ENCODE results near the gene CTSG. TPM values are rescaled to one million over a fixed set of nuclear protein-coding genes. Genes with fewer than 3 reads are reported as not detected.
"Not testable (repeated sequence)": the region's sequence is repeated elsewhere in the genome, so short reads cannot be mapped to it uniquely, and the experiment has no call there.

Gene CTSG
- total and polyA plus RNA-seq, 4 donors: 1.0 to 26.1 (median 3.6) TPM; not detected in 1

DNA sequence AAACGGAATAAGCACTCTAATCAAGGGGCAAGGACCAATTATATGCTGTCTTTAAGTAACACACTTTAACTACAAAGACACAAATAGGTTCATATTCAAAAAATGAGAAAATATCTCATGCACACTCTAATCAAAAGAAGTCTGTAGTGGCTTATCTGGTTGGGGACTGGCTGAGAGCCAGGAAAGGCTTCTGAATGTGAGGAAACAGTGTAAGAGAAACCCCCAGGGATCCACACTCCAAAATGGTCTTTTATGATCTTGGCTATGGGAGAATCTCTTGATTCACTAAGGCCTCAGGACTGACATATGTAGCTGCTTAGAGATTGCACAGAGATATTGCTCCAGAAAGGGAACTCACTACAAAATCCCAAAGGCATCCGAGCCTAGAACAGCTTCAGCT is 10.3 kb downstream of the CTSG start:
- Histone ChIP-seq H3K4me1 (ENCODE audit: control insufficient read depth in 1 of 2, insufficient read depth in 2 of 2, low read length in 2 of 2) (no peaks in the 10 kb centered on the region), H3K27me3 (ENCODE audit: control insufficient read depth in 1 of 2, insufficient read depth in 2 of 2, low read length in 1 of 2) (no peaks in the 10 kb centered on the region), H3K9me3 (ENCODE audit: control insufficient read depth, low read length) (peaks cover 11% of the 10 kb centered on the region), H3K36me3 (ENCODE audit: control insufficient read depth in 1 of 2, insufficient read depth in 2 of 2, low read length in 1 of 2) (no peaks in the 10 kb centered on the region), H3K4me3 (ENCODE audit: low read length in 2 of 2) (no peak overlapping the region), H3K27ac (ENCODE audit: low read depth in 1 of 2, low read length in 2 of 2) (no peak overlapping the region)
- ATAC-seq (ENCODE audit: low FRiP score) (no peak), DNase-seq (no peak)
- WGBS, 2 donors: 62 to 74% methylated on average over 2 of the region's 2 CpGs
- intact Hi-C loops (cut with DNase I): no loop called here

DNA sequence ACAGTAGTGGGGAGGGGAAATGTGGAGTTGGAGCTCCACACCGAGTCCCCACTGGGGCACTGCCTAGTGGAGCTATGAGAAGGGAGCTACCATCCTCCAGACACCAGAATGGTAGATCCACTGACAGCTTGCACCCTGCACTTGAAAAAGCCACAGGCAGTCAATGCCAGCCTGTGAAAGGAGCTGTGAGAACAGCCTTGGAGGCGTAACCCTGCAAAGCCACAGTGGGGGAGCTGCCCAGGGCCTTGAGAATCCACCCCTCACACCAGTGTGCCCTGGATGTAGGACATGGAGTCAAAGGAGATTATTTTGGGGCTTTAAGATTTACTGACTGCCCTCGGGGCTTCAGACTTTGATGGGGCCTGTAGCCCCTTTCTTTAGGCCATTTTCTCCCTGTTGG is 12.5 kb downstream of the CTSG start:
- no peaks in the 10 kb centered on the region for H3K27me3 ChIP-seq (ENCODE audit: control insufficient read depth in 1 of 2, insufficient read depth in 2 of 2, low read length in 1 of 2)
- H3K4me1 ChIP-seq (ENCODE audit: control insufficient read depth in 1 of 2, insufficient read depth in 2 of 2, low read length in 2 of 2): no peaks in the 10 kb centered on the region
- no peak overlapping the region for H3K27ac ChIP-seq (ENCODE audit: low read depth in 1 of 2, low read length in 2 of 2)
- no peaks in the 10 kb centered on the region for H3K36me3 ChIP-seq (ENCODE audit: control insufficient read depth in 1 of 2, insufficient read depth in 2 of 2, low read length in 1 of 2)
- WGBS, 2 donors: 64 to 66% methylated on average over 3 of the region's 3 CpGs
- H3K4me3 ChIP-seq (ENCODE audit: low read length in 2 of 2): no peak overlapping the region
- intact Hi-C loops (cut with DNase I): no loop called here
- ATAC-seq (ENCODE audit: low FRiP score) (no peak), DNase-seq (no peak)
- H3K9me3 ChIP-seq (ENCODE audit: control insufficient read depth, low read length): peaks cover 11% of the 10 kb centered on the region

DNA sequence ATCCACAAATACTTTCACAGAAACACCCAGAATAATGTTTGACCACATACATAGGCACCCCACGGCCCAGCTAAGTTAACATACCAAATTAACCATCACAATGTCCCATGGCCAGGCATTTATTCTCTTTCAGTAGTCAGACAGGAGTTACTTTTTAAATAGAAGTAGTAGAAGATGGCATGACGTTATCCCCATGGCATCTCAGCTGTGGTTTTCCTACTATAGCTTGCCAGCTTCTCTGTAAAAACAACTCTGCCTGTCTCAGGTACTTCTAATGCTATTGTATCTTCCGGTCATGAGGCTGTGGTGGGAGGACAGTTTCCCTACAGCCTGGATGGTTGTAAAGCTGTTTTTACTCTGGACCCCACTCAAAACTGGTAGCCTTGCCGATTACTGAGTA is 19.3 kb downstream of the CTSG start:
- 50 to 56% methylated on average over 4 of the region's 4 CpGs for WGBS, 2 donors
- H3K4me3 ChIP-seq (ENCODE audit: low read length in 2 of 2): no peak overlapping the region
- no peaks in the 10 kb centered on the region for H3K9me3 ChIP-seq (ENCODE audit: control insufficient read depth, low read length)
- no peaks in the 10 kb centered on the region for H3K27me3 ChIP-seq (ENCODE audit: control insufficient read depth in 1 of 2, insufficient read depth in 2 of 2, low read length in 1 of 2)
- ATAC-seq (ENCODE audit: low FRiP score): no peak
- intact Hi-C loops (cut with DNase I): no loop called here
- no peaks in the 10 kb centered on the region for H3K36me3 ChIP-seq (ENCODE audit: control insufficient read depth in 1 of 2, insufficient read depth in 2 of 2, low read length in 1 of 2)
- H3K4me1 ChIP-seq (ENCODE audit: control insufficient read depth in 1 of 2, insufficient read depth in 2 of 2, low read length in 2 of 2): no peaks in the 10 kb centered on the region
- no peak overlapping the region for H3K27ac ChIP-seq (ENCODE audit: low read depth in 1 of 2, low read length in 2 of 2)
- no peak for DNase-seq

DNA sequence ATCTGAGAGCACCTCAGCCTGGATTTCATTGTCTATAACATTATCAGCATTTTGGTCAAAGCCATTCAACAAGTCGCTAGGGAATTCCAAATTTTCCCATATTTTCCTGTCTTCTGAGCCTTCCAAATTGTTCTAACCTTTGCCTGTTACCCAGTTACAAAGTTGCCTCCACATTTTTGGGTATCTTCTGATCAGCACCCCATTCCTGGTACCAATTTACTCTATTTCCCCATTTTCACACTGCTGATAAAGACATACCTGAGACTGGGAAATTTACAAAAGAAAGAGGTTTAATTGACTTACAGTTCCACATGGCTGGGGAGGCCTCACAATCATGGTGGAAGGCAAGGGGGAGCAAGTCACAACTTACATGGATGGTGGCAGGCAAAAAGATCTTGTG is 27.0 kb downstream of the CTSG start:
- intact Hi-C loops (cut with DNase I); H3K27ac ChIP-seq (ENCODE audit: low read depth in 1 of 2, low read length in 2 of 2): not testable (repeated sequence)
- WGBS, 2 donors: 41 to 50% methylated on average over 1 of the region's 1 CpG

DNA sequence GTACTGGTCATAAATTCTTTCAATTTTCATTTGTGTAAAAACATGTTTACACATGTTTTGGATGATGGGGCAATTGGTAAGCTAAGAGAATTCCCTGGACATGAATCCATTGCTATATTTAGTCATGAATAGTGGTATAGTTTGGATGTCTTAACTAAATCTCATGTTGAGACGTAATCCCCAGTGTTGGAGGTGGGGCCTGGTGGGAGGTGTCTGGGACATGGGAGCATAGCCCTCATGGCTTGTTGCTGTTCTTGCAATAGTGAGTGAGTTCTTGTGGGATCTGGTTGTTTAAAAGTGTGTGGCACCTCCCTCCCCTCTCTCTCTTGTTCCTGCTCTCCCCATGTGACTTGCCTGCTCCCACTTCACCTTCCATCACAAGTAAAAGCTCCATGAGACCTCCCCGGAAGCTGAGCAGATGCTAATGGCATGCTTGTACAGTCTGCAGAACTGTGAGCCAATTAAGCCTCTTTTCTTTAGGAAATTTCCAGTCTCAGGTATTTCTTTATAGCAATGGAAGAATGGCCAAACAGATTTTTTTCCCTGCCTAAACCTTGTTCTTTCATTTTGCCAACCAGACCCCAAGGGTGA is 33.6 kb downstream of the CTSG start:
- H3K4me1 ChIP-seq (ENCODE audit: control insufficient read depth in 1 of 2, insufficient read depth in 2 of 2, low read length in 2 of 2): no peaks in the 10 kb centered on the region
- H3K9me3 ChIP-seq (ENCODE audit: control insufficient read depth, low read length): no peaks in the 10 kb centered on the region
- H3K27ac ChIP-seq (ENCODE audit: low read depth in 1 of 2, low read length in 2 of 2): no peak overlapping the region
- H3K36me3 ChIP-seq (ENCODE audit: control insufficient read depth in 1 of 2, insufficient read depth in 2 of 2, low read length in 1 of 2): no peaks in the 10 kb centered on the region
- DNase-seq (no peak), ATAC-seq (ENCODE audit: low FRiP score) (no peak)
- intact Hi-C loops (cut with DNase I): no loop called here
- H3K4me3 ChIP-seq (ENCODE audit: low read length in 2 of 2): no peak overlapping the region
- WGBS, 2 donors: 72 to 75% methylated on average over 2 of the region's 2 CpGs
- H3K27me3 ChIP-seq (ENCODE audit: control insufficient read depth in 1 of 2, insufficient read depth in 2 of 2, low read length in 1 of 2): no peaks in the 10 kb centered on the region

More for the DNA sequence above, 27.0 kb downstream of the CTSG start:
- not testable (repeated sequence) for DNase-seq; H3K4me1 ChIP-seq (ENCODE audit: control insufficient read depth in 1 of 2, insufficient read depth in 2 of 2, low read length in 2 of 2); ATAC-seq (ENCODE audit: low FRiP score); H3K4me3 ChIP-seq (ENCODE audit: low read length in 2 of 2); H3K9me3 ChIP-seq (ENCODE audit: control insufficient read depth, low read length); H3K27me3 ChIP-seq (ENCODE audit: control insufficient read depth in 1 of 2, insufficient read depth in 2 of 2, low read length in 1 of 2); H3K36me3 ChIP-seq (ENCODE audit: control insufficient read depth in 1 of 2, insufficient read depth in 2 of 2, low read length in 1 of 2)

DNA sequence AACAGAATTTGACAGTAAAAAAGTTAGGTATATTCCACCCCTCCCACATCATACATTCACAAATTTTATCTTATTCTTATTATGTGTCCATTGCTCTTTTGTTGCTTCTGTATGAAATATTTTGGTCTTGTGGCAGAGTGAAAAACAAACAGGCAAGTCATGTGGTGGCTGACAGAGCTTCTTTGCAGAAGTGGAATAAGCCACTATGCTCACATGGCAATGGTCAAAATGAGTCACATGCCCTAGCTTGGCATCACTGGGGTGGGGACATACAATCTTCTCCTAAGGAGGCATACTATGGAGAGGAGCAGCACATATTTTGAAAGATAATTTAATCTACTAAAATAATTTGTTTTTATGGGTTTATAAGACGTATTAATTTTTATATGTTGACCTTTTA is 40.3 kb downstream of the CTSG start:
- ATAC-seq (ENCODE audit: low FRiP score) (no peak), DNase-seq (no peak)
- WGBS, 2 donors: 44% methylated on average over 1 of the region's 1 CpG
- Histone ChIP-seq H3K27ac (ENCODE audit: low read depth in 1 of 2, low read length in 2 of 2) (no peak overlapping the region), H3K4me1 (ENCODE audit: control insufficient read depth in 1 of 2, insufficient read depth in 2 of 2, low read length in 2 of 2) (no peaks in the 10 kb centered on the region), H3K9me3 (ENCODE audit: control insufficient read depth, low read length) (no peaks in the 10 kb centered on the region), H3K36me3 (ENCODE audit: control insufficient read depth in 1 of 2, insufficient read depth in 2 of 2, low read length in 1 of 2) (no peaks in the 10 kb centered on the region), H3K27me3 (ENCODE audit: control insufficient read depth in 1 of 2, insufficient read depth in 2 of 2, low read length in 1 of 2) (no peaks in the 10 kb centered on the region), H3K4me3 (ENCODE audit: low read length in 2 of 2) (no peak overlapping the region)
- intact Hi-C loops (cut with DNase I): no loop called here

DNA sequence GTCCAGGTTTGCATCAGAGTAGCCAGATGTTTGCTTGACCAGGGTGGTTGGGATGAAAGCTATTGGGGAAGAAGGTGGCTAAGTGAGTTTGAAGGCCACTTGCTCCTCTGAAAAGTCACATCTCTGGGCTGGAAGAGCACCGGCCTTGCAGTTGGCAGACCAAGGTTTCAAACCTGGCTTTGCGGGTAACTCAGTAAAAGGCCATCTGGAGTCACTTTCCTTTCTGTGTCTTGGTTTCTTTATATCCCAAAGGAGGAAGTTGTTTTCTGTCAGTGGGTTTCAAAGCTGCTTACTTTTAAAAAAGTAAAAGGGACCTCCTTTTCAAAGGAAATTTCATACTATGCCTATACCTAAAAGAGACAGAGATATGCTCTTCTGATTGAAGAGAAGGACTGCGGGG is 41.8 kb downstream of the CTSG start:
- no peaks in the 10 kb centered on the region for H3K36me3 ChIP-seq (ENCODE audit: control insufficient read depth in 1 of 2, insufficient read depth in 2 of 2, low read length in 1 of 2)
- DNase-seq: no peak
- H3K27me3 ChIP-seq (ENCODE audit: control insufficient read depth in 1 of 2, insufficient read depth in 2 of 2, low read length in 1 of 2): no peaks in the 10 kb centered on the region
- no peaks in the 10 kb centered on the region for H3K4me1 ChIP-seq (ENCODE audit: control insufficient read depth in 1 of 2, insufficient read depth in 2 of 2, low read length in 2 of 2)
- H3K4me3 ChIP-seq (ENCODE audit: low read length in 2 of 2): no peak overlapping the region
- no peaks in the 10 kb centered on the region for H3K9me3 ChIP-seq (ENCODE audit: control insufficient read depth, low read length)
- intact Hi-C loops (cut with DNase I): no loop called here
- WGBS, 2 donors: 81 to 86% methylated on average over 3 of the region's 3 CpGs
- no peak overlapping the region for H3K27ac ChIP-seq (ENCODE audit: low read depth in 1 of 2, low read length in 2 of 2)
- no peak for ATAC-seq (ENCODE audit: low FRiP score)

DNA sequence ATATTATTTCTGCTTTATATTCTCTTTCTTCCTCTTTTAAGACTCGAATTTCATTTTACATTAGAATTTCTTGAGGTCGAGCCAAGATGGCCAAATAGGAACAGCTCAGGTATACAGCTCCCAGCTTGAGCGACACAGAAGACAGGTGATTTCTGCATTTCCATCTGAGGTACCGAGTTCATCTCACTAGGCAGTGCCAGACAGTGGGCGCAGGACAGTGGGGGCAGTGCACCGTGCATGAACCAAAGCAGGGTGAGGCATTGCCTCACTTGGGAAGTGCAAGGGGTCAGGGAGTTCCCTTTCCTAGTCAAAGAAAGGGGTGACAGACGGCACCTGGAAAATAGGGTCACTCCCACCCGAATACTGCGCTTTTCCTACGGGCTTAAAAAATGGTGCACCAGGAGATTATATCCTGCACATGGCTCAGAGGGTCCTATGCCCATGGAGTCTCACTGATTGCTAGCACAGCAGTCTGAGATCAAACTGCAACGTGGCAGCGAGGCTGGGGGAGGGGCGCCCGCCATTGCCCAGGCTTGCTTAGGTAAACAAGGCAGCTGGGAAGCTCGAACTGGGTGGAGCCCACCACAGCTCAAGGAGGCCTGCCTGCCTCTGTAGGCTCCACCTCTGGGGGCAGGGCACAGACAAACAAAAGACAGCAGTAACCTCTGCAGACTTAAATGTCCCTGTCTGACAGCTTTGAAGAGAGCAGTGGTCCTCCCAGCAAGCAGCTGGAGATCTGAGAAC is 50.0 kb downstream of the CTSG start:
- H3K9me3 ChIP-seq (ENCODE audit: control insufficient read depth, low read length); H3K4me3 ChIP-seq (ENCODE audit: low read length in 2 of 2); H3K4me1 ChIP-seq (ENCODE audit: control insufficient read depth in 1 of 2, insufficient read depth in 2 of 2, low read length in 2 of 2); H3K27me3 ChIP-seq (ENCODE audit: control insufficient read depth in 1 of 2, insufficient read depth in 2 of 2, low read length in 1 of 2); DNase-seq; H3K36me3 ChIP-seq (ENCODE audit: control insufficient read depth in 1 of 2, insufficient read depth in 2 of 2, low read length in 1 of 2); ATAC-seq (ENCODE audit: low FRiP score); H3K27ac ChIP-seq (ENCODE audit: low read depth in 1 of 2, low read length in 2 of 2); intact Hi-C loops (cut with DNase I): not testable (repeated sequence)
- 70 to 71% methylated on average over 15 of the region's 15 CpGs for WGBS, 2 donors
